ENCODE measurements around the gene TAS1R2. TPM values are rescaled to one million over a fixed set of nuclear protein-coding genes. Genes with fewer than 3 reads are reported as not detected.
"Not testable (repeated sequence)": the region's sequence is repeated elsewhere in the genome, so short reads cannot be mapped to it uniquely, and the experiment has no call there.

Gene TAS1R2
- total RNA-seq, 5 donors from 2014 or later (not counting 1 experiment from before 2014, with no cell fraction given), result not detected

- H3K4me3 ChIP-seq (ENCODE audit: control insufficient read depth in 1 of 2, extremely low read depth in 1 of 2, low read length in 1 of 2), result no peak overlapping the region
- ATAC-seq (replicated peaks in 1 of 4), result no peak
- no peaks in the 10 kb centered on the region for H3K36me3 Mint-ChIP-seq
- H3K36me3 ChIP-seq (ENCODE audit: control insufficient read depth in 2 of 2, extremely low read depth in 1 of 2, insufficient read depth in 1 of 2, low read length in 1 of 2), result no peaks in the 10 kb centered on the region
- H3K27ac ChIP-seq (ENCODE audit: low read length), result no peak overlapping the region
- no peaks in the 10 kb centered on the region for H3K27me3 Mint-ChIP-seq
- no peak overlapping the region for H3K27ac Mint-ChIP-seq
- H3K27me3 ChIP-seq (replicated peaks in 1 of 2; ENCODE audit: control insufficient read depth in 2 of 2, extremely low read depth in 1 of 2, insufficient read depth in 2 of 2, low read length in 1 of 2), result no peaks in the 10 kb centered on the region
- DNase-seq, result no peak
- CTCF ChIA-PET, result interaction anchor here (0.5 to 0.9 kb wide), 4 partner anchors 12 to 255 kb away, joined by 3 to 5 read pairs (median 4); no protein-coding TSS in a partner anchor
- POLR2A ChIA-PET, result interaction anchor here in 1 of 2 donors (0.5 kb wide), 1 partner anchor 715 kb away, joined by 4 read pairs; no protein-coding TSS in a partner anchor
- WGBS (ENCODE audit: insufficient coverage), result 96% methylated on average over 6 of the region's 7 CpGs
- no peaks in the 10 kb centered on the region for H3K4me1 Mint-ChIP-seq
- no peaks in the 10 kb centered on the region for H3K4me1 ChIP-seq (ENCODE audit: control insufficient read depth in 1 of 2, extremely low read depth in 1 of 2, insufficient read depth in 2 of 2, low read length in 2 of 2)
- H3K9me3 Mint-ChIP-seq, result no peaks in the 10 kb centered on the region
- H3K4me3 Mint-ChIP-seq, result no peak overlapping the region
- H3K9me3 ChIP-seq, result no peaks in the 10 kb centered on the region
Measured at GRCh38 chr1:18893120-18893519, 33.7 kb upstream of the TAS1R2 start.

- CTCF ChIA-PET; H3K4me1 Mint-ChIP-seq; H3K27ac ChIP-seq (ENCODE audit: low read length); H3K27me3 Mint-ChIP-seq; H3K36me3 Mint-ChIP-seq; H3K9me3 Mint-ChIP-seq; H3K27ac Mint-ChIP-seq; H3K4me3 ChIP-seq (ENCODE audit: control insufficient read depth in 1 of 2, extremely low read depth in 1 of 2, low read length in 1 of 2); H3K36me3 ChIP-seq (ENCODE audit: control insufficient read depth in 2 of 2, extremely low read depth in 1 of 2, insufficient read depth in 1 of 2, low read length in 1 of 2); H3K4me3 Mint-ChIP-seq; POLR2A ChIA-PET; H3K9me3 ChIP-seq; H3K27me3 ChIP-seq (replicated peaks in 1 of 2; ENCODE audit: control insufficient read depth in 2 of 2, extremely low read depth in 1 of 2, insufficient read depth in 2 of 2, low read length in 1 of 2); H3K4me1 ChIP-seq (ENCODE audit: control insufficient read depth in 1 of 2, extremely low read depth in 1 of 2, insufficient read depth in 2 of 2, low read length in 2 of 2); ATAC-seq (replicated peaks in 1 of 4); DNase-seq: not testable (repeated sequence)
- WGBS (ENCODE audit: insufficient coverage), result 92% methylated on average over 6 of the region's 7 CpGs
Measured at GRCh38 chr1:18891858-18892257, 32.4 kb upstream of the TAS1R2 start.

GRCh38 chr1:18891426-18891780 is 31.9 kb upstream of the TAS1R2 start:
- no peaks in the 10 kb centered on the region for H3K9me3 ChIP-seq
- DNase-seq (no peak), ATAC-seq (replicated peaks in 1 of 4) (no peak)
- WGBS (ENCODE audit: insufficient coverage), result 90% methylated on average over 7 of the region's 7 CpGs
- Mint-ChIP-seq H3K9me3 (no peaks in the 10 kb centered on the region), H3K36me3 (no peaks in the 10 kb centered on the region), H3K27ac (no peak overlapping the region), H3K4me3 (no peak overlapping the region), H3K4me1 (no peaks in the 10 kb centered on the region), H3K27me3 (no peaks in the 10 kb centered on the region)
- no peaks in the 10 kb centered on the region for H3K27me3 ChIP-seq (replicated peaks in 1 of 2; ENCODE audit: control insufficient read depth in 2 of 2, extremely low read depth in 1 of 2, insufficient read depth in 2 of 2, low read length in 1 of 2)
- H3K4me1 ChIP-seq (ENCODE audit: control insufficient read depth in 1 of 2, extremely low read depth in 1 of 2, insufficient read depth in 2 of 2, low read length in 2 of 2), result no peaks in the 10 kb centered on the region
- H3K27ac ChIP-seq (ENCODE audit: low read length), result no peak overlapping the region
- ChIA-PET CTCF (no interaction called here), POLR2A (no interaction called here)
- no peak overlapping the region for H3K4me3 ChIP-seq (ENCODE audit: control insufficient read depth in 1 of 2, extremely low read depth in 1 of 2, low read length in 1 of 2)
- no peaks in the 10 kb centered on the region for H3K36me3 ChIP-seq (ENCODE audit: control insufficient read depth in 2 of 2, extremely low read depth in 1 of 2, insufficient read depth in 1 of 2, low read length in 1 of 2)

GRCh38 chr1:18890706-18891425 is 31.4 kb upstream of the TAS1R2 start:
- H3K27ac ChIP-seq (ENCODE audit: low read length), result no peak overlapping the region
- no peaks in the 10 kb centered on the region for H3K36me3 ChIP-seq (ENCODE audit: control insufficient read depth in 2 of 2, extremely low read depth in 1 of 2, insufficient read depth in 1 of 2, low read length in 1 of 2)
- no peaks in the 10 kb centered on the region for H3K4me1 ChIP-seq (ENCODE audit: control insufficient read depth in 1 of 2, extremely low read depth in 1 of 2, insufficient read depth in 2 of 2, low read length in 2 of 2)
- Mint-ChIP-seq H3K27ac (no peak overlapping the region), H3K9me3 (no peaks in the 10 kb centered on the region), H3K36me3 (no peaks in the 10 kb centered on the region), H3K4me3 (no peak overlapping the region), H3K27me3 (no peaks in the 10 kb centered on the region), H3K4me1 (no peaks in the 10 kb centered on the region)
- ChIA-PET CTCF (no interaction called here), POLR2A (interaction anchor here in 1 of 2 donors (0.6 kb wide), 1 partner anchor 239 kb away, joined by 3 read pairs; no protein-coding TSS in a partner anchor)
- no peaks in the 10 kb centered on the region for H3K27me3 ChIP-seq (replicated peaks in 1 of 2; ENCODE audit: control insufficient read depth in 2 of 2, extremely low read depth in 1 of 2, insufficient read depth in 2 of 2, low read length in 1 of 2)
- 55% methylated on average over 2 of the region's 6 CpGs for WGBS (ENCODE audit: insufficient coverage)
- no peak overlapping the region for H3K4me3 ChIP-seq (ENCODE audit: control insufficient read depth in 1 of 2, extremely low read depth in 1 of 2, low read length in 1 of 2)
- H3K9me3 ChIP-seq, result no peaks in the 10 kb centered on the region
- no peak for DNase-seq
- ATAC-seq (replicated peaks in 1 of 4), result no peak

- H3K9me3 Mint-ChIP-seq, result no peaks in the 10 kb centered on the region
- H3K27me3 ChIP-seq (replicated peaks in 1 of 2; ENCODE audit: control insufficient read depth in 2 of 2, extremely low read depth in 1 of 2, insufficient read depth in 2 of 2, low read length in 1 of 2), result no peaks in the 10 kb centered on the region
- no peaks in the 10 kb centered on the region for H3K36me3 Mint-ChIP-seq
- DNase-seq (no peak), ATAC-seq (replicated peaks in 1 of 4) (no peak)
- no peak overlapping the region for H3K4me3 Mint-ChIP-seq
- H3K27ac ChIP-seq (ENCODE audit: low read length), result no peak overlapping the region
- no peak overlapping the region for H3K4me3 ChIP-seq (ENCODE audit: control insufficient read depth in 1 of 2, extremely low read depth in 1 of 2, low read length in 1 of 2)
- H3K4me1 Mint-ChIP-seq, result no peaks in the 10 kb centered on the region
- WGBS (ENCODE audit: insufficient coverage), result 100% methylated on average over 1 of the region's 1 CpG
- H3K36me3 ChIP-seq (ENCODE audit: control insufficient read depth in 2 of 2, extremely low read depth in 1 of 2, insufficient read depth in 1 of 2, low read length in 1 of 2), result peaks cover 0 to 5% of the 10 kb centered on the region in 2 donors
- H3K4me1 ChIP-seq (ENCODE audit: control insufficient read depth in 1 of 2, extremely low read depth in 1 of 2, insufficient read depth in 2 of 2, low read length in 2 of 2), result no peaks in the 10 kb centered on the region
- no peak overlapping the region for H3K27ac Mint-ChIP-seq
- ChIA-PET POLR2A (no interaction called here), CTCF (no interaction called here)
- no peaks in the 10 kb centered on the region for H3K27me3 Mint-ChIP-seq
- no peaks in the 10 kb centered on the region for H3K9me3 ChIP-seq
Measured at GRCh38 chr1:18886003-18886335, 26.5 kb upstream of the TAS1R2 start.

DNA sequence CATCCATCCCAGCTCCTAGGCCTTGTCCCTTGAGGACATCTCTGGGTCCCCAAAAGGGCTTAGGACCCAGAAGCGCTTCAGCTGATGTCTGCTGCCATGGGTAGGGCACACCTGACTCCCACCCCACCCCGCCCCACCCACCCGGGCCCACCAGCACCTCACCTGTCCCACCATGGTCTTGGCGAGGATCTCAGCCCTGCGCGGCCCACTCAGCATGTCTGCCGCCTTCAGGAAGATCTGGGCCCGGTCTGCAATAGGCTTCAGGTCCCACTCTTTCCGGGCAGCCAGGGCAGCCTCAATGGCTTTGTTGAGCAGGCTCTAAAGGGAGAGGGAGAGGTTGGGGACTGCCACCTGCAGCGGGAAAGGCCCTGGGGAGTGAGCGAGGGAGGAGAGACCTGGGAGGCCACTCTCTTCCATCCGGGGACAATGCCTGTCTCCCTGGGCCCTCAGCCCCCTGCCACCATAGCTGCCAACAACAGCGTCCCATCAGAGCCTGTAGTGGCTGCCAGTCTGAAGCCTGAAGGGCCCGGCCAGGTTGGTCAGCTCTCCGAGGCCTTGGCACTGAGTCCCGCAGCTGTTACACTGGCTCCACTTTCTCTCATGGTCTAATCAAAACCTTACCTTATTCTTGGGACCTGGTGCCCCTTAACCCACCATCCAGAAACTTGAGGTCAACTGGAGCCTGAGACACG is 26.0 kb upstream of the TAS1R2 start:
- DNase-seq, result no peak
- Histone ChIP-seq H3K4me3 (ENCODE audit: control insufficient read depth in 1 of 2, extremely low read depth in 1 of 2, low read length in 1 of 2) (no peak overlapping the region), H3K27ac (ENCODE audit: low read length) (no peak overlapping the region), H3K4me1 (ENCODE audit: control insufficient read depth in 1 of 2, extremely low read depth in 1 of 2, insufficient read depth in 2 of 2, low read length in 2 of 2) (no peaks in the 10 kb centered on the region), H3K36me3 (ENCODE audit: control insufficient read depth in 2 of 2, extremely low read depth in 1 of 2, insufficient read depth in 1 of 2, low read length in 1 of 2) (peaks cover 0 to 5% of the 10 kb centered on the region in 2 donors), H3K27me3 (replicated peaks in 1 of 2; ENCODE audit: control insufficient read depth in 2 of 2, extremely low read depth in 1 of 2, insufficient read depth in 2 of 2, low read length in 1 of 2) (no peaks in the 10 kb centered on the region), H3K9me3 (no peaks in the 10 kb centered on the region)
- no peak for ATAC-seq (replicated peaks in 1 of 4)
- no peak overlapping the region for H3K4me3 Mint-ChIP-seq
- CTCF ChIA-PET, result interaction anchor here in 1 of 2 donors (1.7 kb wide), 1 partner anchor 355 kb away, joined by 7 read pairs; no protein-coding TSS in a partner anchor
- H3K27ac Mint-ChIP-seq, result no peak overlapping the region
- H3K4me1 Mint-ChIP-seq, result no peaks in the 10 kb centered on the region
- 92% methylated on average over 10 of the region's 17 CpGs for WGBS (ENCODE audit: insufficient coverage)
- H3K36me3 Mint-ChIP-seq, result no peaks in the 10 kb centered on the region
- POLR2A ChIA-PET, result no interaction called here
- no peaks in the 10 kb centered on the region for H3K27me3 Mint-ChIP-seq
- no peaks in the 10 kb centered on the region for H3K9me3 Mint-ChIP-seq
